Measurements from ENCODE around the gene RSL24D1. TPM values are rescaled to one million over a fixed set of nuclear protein-coding genes. Genes with fewer than 3 reads are reported as not detected.
"Not testable (repeated sequence)": the region's sequence is repeated elsewhere in the genome, so short reads cannot be mapped to it uniquely, and the experiment has no call there.

The RSL24D1 gene
- total RNA-seq, 1 donor: 84.2 TPM

GRCh38 chr15:55164284-55164683, 32.5 kb downstream of the RSL24D1 start:
- DNase-seq (ENCODE audit: low read depth): no peak
- no peak for TF ChIP-seq CTCF (IDR thresholded peaks at IDR 0.05; ENCODE audit: insufficient read depth, low read depth, low read length)
- no peak overlapping the region for H3K4me3 ChIP-seq (ENCODE audit: low read depth, low read length)

- TF ChIP-seq CTCF (IDR thresholded peaks at IDR 0.05; ENCODE audit: insufficient read depth, low read depth, low read length): no peak
- no peak for DNase-seq (ENCODE audit: low read depth)
- H3K4me3 ChIP-seq (ENCODE audit: low read depth, low read length): no peak overlapping the region
Measured at GRCh38 chr15:55151631-55152030, 45.1 kb downstream of the RSL24D1 start.

- DNase-seq (ENCODE audit: low read depth); H3K4me3 ChIP-seq (ENCODE audit: low read depth, low read length): not testable (repeated sequence)
Measured at GRCh38 chr15:55143132-55143531, 53.6 kb downstream of the RSL24D1 start.

GRCh38 chr15:55133972-55134371, 62.8 kb downstream of the RSL24D1 start:
- DNase-seq (ENCODE audit: low read depth): no peak
- H3K4me3 ChIP-seq (ENCODE audit: low read depth, low read length): no peak overlapping the region
- TF ChIP-seq CTCF (IDR thresholded peaks at IDR 0.05; ENCODE audit: insufficient read depth, low read depth, low read length): no peak

- no peak for TF ChIP-seq CTCF (IDR thresholded peaks at IDR 0.05; ENCODE audit: insufficient read depth, low read depth, low read length)
- H3K4me3 ChIP-seq (ENCODE audit: low read depth, low read length): no peak overlapping the region
- DNase-seq (ENCODE audit: low read depth): no peak
Measured at GRCh38 chr15:55132672-55133071, 64.1 kb downstream of the RSL24D1 start.

Other genes with a start within 250 kb of the RSL24D1 start
- gene RAB27A, start 92.9 kb upstream of the RSL24D1 start, total RNA-seq: 7.8 and 8.4 TPM in 2 replicates
- gene PIGBOS1, start 122.2 kb upstream of the RSL24D1 start, total RNA-seq: 7.3 and 8.1 TPM in 2 replicates
- gene PIGB, start 122.3 kb upstream of the RSL24D1 start, total RNA-seq: 12.2 and 20.3 TPM in 2 replicates
- gene CCPG1, start 211.4 kb upstream of the RSL24D1 start, total RNA-seq: 37.7 and 42.3 TPM in 2 replicates
- 1.3 TPM in 2 replicates for gene PIERCE2, start 211.6 kb upstream of the RSL24D1 start, total RNA-seq